Bronchial epithelial cell (primary cell): Measurements from ENCODE around the gene ZCCHC24. TPM values are rescaled to one million over a fixed set of nuclear protein-coding genes. Genes with fewer than 3 reads are reported as not detected.
"Not testable (repeated sequence)": the region's sequence is repeated elsewhere in the genome, so short reads cannot be mapped to it uniquely, and the experiment has no call there.

Source experiments
- DNase-seq: peaks from one replicate; pipeline ENCODE4 v3.0.0-alpha.2; 2010; ENCODE audit warnings: low read depth
- FAIRE-seq: peaks from 2 replicates; lab custom pipeline; 2011; peaks lifted over from hg19 to GRCh38; lab: Jason Lieb, UNC
- H3K27me3 ChIP-seq: 2 replicates; pipeline ENCODE4 v1.5.1; 2011; ENCODE audit warnings: low read length; ENCODE audit not compliant: control insufficient read depth, insufficient read depth
- H3K36me3 ChIP-seq: 2 replicates; pipeline ENCODE4 v1.5.1; 2011; ENCODE audit warnings: low read length; ENCODE audit not compliant: control insufficient read depth, insufficient read depth
- H3K4me3 ChIP-seq: 2 replicates; pipeline ENCODE4 v1.5.1; 2011; ENCODE audit warnings: mild to moderate bottlenecking, low read depth, low read length, control low read depth
- total RNA-seq: library from RNA; depleted of rRNA; stranded (reverse); fragments of >200 nt; gene quantifications from 2 replicates; pipeline ENCODE4 v1.2.1, GENCODE V29; 2014
- TF ChIP-seq, protein P1 (sequence below): IDR thresholded peaks from 2 replicates; pipeline ENCODE4 v1.5.1; 2011; ENCODE audit warnings: mild to moderate bottlenecking, moderate library complexity, low read length, control low read depth, inconsistent platforms; ENCODE audit not compliant: insufficient read depth, severe bottlenecking

Gene ZCCHC24
- total RNA-seq, 1 donor from 2014 or later = 0.53 TPM

DNA sequence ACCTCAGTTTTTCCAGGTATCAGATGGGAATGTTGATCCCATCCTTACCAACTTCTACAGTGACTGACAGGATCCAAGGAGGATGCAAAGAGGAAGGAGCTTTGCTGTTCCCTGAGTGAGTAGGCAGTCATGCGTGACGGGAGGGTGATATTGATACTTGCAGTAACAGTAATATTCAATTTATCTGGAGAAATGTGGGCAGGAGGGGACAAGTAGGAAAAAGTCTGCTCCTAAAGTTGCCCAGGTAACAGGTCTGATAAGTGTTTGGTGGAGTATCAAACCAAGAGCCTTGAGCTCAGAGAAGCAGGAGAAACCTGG, 3.3 kb upstream of the ZCCHC24 start:
- TF ChIP-seq, protein P1, sequence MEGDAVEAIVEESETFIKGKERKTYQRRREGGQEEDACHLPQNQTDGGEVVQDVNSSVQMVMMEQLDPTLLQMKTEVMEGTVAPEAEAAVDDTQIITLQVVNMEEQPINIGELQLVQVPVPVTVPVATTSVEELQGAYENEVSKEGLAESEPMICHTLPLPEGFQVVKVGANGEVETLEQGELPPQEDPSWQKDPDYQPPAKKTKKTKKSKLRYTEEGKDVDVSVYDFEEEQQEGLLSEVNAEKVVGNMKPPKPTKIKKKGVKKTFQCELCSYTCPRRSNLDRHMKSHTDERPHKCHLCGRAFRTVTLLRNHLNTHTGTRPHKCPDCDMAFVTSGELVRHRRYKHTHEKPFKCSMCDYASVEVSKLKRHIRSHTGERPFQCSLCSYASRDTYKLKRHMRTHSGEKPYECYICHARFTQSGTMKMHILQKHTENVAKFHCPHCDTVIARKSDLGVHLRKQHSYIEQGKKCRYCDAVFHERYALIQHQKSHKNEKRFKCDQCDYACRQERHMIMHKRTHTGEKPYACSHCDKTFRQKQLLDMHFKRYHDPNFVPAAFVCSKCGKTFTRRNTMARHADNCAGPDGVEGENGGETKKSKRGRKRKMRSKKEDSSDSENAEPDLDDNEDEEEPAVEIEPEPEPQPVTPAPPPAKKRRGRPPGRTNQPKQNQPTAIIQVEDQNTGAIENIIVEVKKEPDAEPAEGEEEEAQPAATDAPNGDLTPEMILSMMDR = no peak
- no peak overlapping the region for H3K4me3 ChIP-seq
- DNase-seq (no peak), FAIRE-seq (no peak)
- no peaks in the 10 kb centered on the region for H3K36me3 ChIP-seq
- no peaks in the 10 kb centered on the region for H3K27me3 ChIP-seq

DNA sequence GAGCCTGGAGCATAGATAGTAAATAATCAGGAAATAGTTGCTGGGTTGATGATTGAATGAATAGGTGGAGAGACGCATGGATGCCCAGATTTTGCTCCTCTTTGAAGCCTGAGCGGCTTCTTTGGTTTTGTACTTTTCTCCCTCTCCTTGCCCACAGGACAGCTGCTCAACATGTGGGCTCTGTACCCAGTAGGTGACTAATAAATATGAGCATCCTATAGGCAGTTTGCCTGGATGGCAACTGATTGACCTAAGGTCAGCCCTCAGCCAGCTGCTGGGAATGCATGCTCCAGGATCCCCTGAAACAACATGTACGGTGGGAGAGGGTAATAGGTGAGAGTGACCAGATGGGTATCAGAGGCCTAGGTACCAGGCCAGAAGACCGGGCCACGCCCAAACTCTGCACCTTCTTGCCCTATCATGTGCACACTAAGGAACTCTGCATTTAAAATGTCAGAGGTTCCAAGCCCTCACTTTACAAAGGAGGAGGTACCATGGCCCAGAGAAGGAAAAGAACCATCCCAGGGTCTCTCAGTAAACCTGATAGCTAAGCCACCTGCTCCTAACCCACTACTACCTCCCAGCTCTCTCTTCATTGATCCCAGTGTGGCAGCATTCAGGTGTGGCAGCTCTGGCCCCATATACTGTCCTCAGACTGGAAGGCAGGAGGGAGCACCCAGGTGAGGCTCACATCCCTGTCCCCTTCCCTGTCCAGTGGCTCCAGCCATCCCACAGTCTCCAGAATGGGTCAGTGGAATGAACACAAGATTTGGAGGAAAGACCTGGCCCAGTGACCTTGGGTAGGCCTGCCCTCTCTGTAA, 2.7 kb upstream of the ZCCHC24 start:
- Histone ChIP-seq H3K36me3 (no peaks in the 10 kb centered on the region), H3K4me3 (no peak overlapping the region), H3K27me3 (no peaks in the 10 kb centered on the region)
- TF ChIP-seq, protein P1 = no peak
- DNase-seq = no peak
- no peak for FAIRE-seq

DNA sequence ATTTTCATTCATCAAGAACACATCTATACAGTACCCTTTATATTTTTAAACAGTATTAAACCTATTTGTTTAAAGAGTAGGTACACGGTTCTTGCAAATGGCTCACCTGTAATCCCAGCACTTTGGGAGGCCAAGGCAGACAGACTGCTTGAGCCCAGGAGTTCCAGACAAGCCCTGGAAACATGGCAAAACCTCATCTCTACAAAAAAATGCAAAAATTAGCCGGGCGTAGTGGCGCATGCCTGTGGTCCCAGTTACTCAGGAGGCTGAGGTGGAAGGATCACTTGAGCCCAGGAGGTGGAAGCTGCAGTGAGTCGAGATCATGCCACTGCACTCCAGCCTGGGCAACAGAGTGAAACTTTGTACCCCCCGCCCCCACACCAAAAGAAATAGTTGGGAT, 1.8 kb upstream of the ZCCHC24 start:
- not testable (repeated sequence) for H3K36me3 ChIP-seq, FAIRE-seq, H3K27me3 ChIP-seq, H3K4me3 ChIP-seq, DNase-seq

DNA sequence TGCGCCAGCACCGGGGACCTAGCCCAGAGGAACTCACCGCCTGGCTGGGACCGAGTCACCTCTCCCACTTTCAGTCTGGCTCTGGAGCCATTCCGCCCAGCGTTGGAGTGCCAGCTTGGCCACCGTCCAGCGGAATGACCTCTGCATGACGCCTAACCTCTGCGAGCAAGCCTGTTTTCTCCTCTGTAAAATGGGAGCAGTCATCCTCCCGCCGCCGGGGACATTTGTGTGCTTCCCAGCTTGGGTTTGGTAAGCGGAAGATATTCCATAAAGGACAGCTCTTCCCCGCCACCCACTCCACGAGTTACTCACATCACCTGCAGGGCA, 1.3 kb upstream of the ZCCHC24 start:
- TF ChIP-seq, protein P1 = no peak
- H3K4me3 ChIP-seq = no peak overlapping the region
- DNase-seq = no peak
- no peaks in the 10 kb centered on the region for H3K27me3 ChIP-seq
- no peaks in the 10 kb centered on the region for H3K36me3 ChIP-seq
- FAIRE-seq = no peak

DNA sequence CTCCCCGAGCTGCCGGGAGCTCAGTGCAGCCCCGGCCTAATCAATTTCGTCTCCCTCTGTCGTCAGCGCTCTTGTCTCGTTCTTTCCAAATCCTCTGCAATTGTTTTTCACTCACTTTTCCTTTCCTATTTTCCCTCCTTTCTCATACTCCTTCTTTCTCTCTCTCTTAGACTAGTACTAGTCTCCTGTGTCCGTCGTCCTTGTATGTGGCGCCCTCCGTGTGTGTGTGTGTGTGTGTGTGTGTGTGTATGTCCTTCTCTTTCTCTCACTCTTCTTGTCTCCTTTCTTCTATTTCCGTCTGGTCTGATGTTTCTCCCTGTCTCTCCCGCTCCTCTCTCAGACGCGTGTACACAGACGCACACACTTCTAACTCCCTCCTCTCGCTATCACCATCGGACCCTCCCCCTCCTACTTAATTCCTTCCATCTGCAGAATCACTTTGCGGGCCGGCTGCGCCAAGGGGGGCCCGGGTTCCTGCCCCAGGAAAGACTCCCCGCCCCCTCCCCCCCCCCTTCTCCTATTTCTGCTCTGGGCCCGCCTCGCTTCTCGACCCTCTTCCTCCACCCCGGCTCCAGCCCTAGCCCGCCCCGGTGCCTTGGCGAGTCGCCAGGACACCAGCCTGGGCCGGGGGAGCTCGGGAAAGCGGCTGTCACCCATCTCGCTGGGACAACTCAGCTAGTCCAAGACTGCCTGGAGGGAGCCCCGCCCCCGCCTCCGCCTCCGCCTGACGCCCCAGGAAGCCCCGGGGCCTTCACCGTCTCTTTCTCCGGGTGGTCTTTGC, 743 bp upstream of the ZCCHC24 start:
- Histone ChIP-seq H3K27me3 (no peaks in the 10 kb centered on the region), H3K36me3 (no peaks in the 10 kb centered on the region), H3K4me3 (peak overlapping the region; percentile 54)
- TF ChIP-seq, protein P1 = no peak
- DNase-seq = no peak
- no peak for FAIRE-seq

DNA sequence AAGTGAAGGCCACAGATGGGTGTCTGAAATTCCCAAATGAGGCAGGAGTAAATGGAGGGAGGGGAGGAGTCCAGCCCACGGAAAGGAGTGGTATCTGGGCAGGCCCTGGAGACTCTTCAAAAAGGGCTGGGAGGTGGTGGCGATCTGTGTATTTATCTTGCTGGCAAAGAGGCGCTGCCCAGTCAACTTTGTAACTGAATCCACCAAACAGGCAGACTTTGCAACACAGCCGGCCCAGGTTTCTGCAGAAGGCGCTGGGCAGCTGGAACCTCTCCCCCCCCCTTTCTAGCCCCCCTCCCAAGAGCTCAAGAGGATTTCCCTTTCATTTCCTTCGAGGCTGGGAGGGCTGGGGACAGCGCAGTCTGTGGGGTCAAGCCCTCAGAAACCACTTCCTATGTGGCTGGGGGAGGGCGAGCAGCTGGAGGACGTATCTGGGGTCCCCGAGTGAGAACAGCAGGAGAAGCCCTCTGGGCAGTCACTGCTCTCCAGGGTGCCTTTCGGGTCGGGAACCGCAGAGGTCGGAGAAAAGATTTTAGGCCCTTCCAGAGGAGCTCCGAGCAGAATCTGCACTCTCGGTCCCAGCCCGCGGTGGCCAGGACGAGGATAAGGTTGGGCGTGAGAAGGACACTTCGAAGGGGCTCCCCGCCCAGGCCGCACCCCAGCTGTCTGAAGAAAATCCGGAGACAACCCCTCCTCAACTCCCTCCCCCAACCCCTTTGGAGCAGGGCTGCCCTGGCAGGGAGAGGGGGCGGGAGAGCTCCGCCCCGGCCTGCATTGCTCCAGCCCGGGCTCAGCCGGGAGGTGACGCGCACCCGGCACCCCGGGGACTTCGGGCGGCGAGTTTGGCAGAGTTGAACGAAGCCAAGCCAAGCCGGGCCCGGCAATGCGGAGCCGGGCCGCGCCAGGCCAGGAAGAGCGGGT, 965 bp downstream of the ZCCHC24 start:
- H3K36me3 ChIP-seq = no peaks in the 10 kb centered on the region
- DNase-seq = peak; percentile 30
- no peaks in the 10 kb centered on the region for H3K27me3 ChIP-seq
- peak overlapping the region; percentile 54 for H3K4me3 ChIP-seq
- no peak for FAIRE-seq
- TF ChIP-seq, protein P1 = no peak
